Measurements from ENCODE around the gene RALGAPA1.
"Not testable (repeated sequence)": the region's sequence is repeated elsewhere in the genome, so short reads cannot be mapped to it uniquely, and the experiment has no call there.

RALGAPA1 gene

DNA sequence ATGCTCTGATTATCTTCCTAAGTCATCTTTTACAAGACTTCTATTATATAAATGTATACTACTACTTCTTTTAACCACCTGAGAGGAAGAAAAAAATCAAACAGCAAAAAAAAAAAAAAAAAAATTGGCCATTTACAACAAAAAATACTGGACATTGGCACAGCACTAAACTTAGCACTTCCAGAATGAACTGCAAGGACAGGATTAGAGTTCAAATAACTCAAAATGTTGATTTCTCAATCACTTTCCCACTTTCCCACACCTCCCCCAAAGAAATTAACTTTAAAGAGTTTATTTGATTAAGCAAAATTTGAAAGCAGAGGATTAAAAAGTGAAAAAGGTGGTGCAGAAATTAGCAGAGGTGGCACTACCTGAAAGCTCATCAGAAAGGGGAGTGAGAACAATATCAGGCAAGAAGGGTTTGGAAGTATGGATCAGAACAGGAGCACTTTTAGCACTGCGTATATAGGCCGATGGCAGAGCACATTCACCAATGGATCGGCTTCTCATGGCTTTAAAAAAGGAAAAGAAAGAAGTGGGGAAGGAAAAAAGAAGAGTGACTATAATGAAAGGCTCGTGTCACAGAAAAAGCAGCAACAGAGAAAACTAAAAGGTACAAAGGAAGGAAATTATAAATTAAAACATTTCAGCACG, 109.2 kb downstream of the RALGAPA1 start:
- DNase-seq (ENCODE audit: low spot score) = no peak

DNA sequence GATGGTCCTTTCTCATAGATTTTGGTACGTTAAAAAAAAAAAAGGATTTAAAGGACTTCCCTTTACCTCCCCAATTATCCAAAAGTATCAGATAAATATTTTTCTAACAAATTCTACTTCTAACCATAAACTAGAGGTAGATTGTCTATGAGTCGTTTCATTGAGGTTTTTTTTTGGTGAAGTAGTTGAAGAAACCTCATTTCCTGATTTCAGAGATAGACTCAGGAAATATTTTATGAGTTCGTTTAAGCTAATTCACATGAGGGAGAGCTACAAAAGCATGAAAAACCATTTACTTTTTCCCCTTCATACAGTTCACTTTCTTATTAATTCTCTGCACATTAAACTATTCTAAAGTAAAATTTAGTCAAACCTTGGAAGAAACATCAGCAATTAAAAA, 112.5 kb downstream of the RALGAPA1 start:
- DNase-seq (ENCODE audit: low spot score) = no peak

DNA sequence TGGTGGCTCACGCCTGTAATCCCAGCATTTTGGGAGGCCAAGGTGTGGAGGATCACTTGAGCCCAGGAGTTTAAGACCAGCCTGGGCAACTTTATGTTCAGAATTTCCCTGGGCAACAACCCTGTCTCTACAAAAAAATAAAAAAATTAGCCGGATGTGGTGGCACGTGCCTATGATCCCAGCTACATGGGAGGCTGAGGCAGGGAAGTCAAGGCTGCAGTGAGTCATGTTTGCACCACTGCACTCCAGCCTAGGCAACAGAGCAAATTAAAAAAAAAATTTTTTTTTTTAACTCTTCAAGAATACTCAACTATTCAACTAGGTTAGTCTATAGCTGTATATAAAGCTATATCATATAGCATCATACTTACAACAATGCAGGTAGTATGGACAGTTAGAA, 113.0 kb downstream of the RALGAPA1 start:
- no peak for DNase-seq (ENCODE audit: low spot score)

DNA sequence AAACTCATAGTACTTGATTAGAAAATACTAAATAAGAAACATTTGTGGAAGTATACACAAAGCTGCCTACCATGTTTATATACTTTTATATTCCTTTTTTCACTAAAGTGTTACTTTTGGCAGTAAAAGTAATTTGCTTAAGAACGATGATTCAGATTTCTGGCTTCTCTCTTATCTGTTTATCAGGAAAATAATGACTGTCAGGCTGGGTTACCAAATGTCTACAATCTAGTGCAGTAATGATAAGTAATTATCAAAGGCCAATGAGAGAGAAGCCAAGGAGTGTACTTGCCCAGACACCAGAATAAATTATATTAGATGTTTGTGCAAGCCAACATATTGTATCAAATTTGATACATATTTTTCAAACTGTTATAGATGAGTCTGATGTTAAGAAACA, 113.4 kb downstream of the RALGAPA1 start:
- no peak for DNase-seq (ENCODE audit: low spot score)

DNA sequence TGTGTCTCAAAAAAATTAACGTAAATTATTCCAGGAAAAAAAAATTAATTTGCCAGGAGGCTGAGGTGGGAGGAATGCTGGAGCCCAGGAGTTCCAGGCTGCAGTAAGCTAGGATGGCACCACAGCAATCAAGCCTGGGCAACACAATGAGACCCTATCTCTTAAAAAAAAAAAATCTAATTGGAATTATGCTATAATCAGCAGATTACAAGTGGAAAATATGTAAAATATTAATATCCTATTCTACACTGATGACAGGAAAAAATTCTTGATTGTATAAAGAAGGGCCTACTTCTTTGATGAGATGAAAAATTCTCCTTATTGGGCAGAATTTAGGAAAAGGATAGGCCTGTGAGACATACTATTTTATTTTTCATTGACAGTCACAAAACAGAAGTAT, 114.0 kb downstream of the RALGAPA1 start:
- DNase-seq (ENCODE audit: low spot score) = no peak

DNA sequence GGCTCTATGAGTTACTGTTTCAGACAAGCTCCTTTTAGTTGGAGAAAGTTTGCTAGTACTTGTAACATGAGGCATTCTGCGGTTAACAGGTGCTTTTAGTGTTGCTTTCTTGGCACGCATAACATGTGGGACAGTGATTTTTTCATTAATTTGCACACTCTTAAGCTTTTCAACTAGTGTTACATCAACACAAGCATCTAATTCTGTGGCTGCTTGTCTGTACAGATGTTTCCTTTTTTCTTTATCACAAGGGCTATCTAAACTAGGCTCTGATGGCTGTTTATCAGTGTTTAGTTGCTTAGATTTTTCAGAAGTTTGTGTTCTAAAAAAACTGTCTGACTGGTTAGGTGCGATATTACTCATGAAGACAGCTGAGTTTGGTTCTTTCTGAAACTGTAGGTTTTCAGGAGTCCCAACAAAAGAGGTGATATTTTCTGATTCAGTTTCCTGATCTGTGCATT, 120.1 kb downstream of the RALGAPA1 start:
- no peak for DNase-seq (ENCODE audit: low spot score)

DNA sequence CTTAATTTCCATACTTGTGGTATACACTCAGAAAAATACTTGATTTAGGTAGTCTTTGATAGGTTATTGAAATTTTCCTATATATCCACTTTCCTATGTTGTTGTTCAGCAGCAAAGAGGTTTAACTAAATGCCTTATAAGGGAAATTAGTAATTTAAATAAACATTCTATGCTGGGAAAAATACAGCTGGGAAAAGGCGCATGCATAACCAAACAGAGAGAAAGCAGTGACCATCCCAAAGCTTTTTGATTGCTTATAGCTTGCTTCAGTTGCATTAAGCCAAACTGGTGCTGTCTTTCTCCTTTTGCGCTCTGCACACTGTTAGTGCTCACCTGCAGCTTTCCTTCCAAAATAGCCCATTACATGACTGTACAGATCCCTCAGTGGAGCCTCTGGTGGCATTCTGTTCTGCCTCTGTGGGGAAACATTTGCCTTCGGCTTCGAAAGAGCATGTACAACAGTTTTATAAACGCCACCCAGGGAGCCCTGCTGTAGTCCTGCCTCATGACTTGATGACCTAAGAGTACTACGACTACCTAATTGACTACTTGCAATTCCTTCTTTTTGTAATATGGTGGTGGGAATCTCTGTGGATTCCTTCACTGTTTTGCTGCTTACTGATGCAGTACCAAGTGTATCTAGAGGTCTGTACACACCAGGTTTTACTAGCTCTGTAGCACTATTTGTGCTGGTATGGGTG, 120.8 kb downstream of the RALGAPA1 start:
- no peak for DNase-seq (ENCODE audit: low spot score)

DNA sequence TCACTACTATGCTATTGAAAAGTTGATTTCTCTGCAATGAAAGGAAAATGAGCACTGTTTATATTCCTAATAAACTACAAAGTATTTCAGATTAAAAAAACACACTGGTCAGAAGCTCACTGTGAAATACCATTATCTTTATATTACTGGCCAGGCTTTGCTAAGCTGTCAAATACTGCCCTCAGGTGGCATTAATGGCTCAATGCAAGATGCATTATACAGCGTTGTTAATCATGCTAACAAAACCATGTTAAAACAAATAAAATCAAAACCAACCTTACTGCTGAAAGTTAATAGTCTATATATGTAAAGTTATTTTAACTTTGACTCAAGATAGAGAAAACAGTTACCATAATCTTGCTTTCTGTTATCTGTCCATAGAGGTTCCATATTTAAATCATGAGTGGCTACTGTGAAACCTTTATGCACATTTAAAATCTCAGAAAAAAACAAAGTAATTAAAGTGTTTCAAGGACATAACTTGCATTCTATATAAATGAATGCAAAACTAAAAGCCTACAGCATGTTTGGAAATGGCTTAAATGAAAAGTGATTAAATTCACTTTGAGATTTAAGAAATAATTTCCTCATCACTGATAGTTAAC, 121.7 kb downstream of the RALGAPA1 start:
- peak; percentile 6 for DNase-seq (ENCODE audit: low spot score)

DNA sequence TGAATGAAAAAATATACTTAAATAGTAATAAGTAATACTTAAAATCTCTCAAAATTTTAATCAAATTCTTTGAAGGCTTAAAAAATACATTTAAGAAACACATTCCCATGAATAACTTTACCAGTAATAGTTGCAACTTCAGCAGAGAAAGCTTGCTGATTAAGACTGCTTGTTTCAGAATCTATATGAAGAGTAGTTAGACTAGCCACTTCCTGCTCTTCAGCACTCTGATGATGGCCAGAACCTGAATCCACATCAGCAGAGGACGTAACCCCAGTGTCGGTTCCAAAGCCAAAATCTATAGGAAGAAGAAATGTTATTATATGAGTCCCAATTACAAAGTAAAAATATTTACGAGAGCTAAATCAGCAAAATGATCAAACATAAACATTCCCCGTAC, 125.4 kb downstream of the RALGAPA1 start:
- DNase-seq (ENCODE audit: low spot score) = not testable (repeated sequence)

DNA sequence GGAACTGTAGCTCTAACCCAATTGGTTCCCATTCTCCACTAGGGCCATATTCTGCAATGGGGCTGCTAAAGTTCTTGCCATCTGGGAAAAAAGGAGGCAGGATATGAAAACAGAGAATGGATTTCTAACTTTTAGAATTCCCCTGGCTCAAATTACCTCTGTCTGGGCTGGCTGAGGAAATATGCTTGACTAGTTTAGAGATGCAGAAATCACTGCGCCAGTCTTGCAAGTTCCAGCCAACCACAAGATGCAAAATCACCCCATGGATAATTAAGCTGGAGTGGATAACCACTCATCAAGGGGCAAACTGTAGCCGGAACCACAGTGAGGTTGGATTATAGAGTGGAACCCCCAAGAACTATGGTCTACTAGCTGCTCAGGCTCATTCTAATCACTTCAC, 126.3 kb downstream of the RALGAPA1 start:
- no peak for DNase-seq (ENCODE audit: low spot score)

DNA sequence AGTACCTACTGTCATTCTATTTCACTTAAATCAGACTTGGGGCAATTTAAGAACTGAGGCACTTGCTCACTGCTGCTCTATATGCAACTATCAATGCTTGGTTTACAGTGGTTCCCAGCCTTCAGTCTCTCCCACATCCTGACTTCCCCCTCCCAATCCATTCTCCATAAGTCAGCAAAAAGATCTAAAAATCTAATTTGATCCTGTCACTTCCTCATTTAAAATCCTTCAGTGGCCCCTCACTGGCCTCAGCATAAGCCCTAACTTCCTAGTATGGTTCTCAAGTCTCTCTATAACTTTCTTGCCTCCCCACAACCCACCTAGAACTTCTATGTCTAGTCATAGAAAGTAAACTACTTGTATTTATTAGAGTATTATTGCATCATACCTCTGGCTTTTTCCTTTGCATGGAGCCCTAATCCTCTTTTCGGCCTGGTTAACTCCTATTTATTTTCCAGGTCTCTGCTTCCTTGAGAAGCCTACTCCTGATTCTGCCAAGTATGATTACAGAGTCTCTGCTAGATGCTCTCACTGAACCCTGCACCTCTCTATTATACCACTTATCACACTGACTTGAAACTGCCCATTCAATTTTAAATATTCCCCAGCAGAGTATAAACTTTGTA, 130.6 kb downstream of the RALGAPA1 start:
- DNase-seq (ENCODE audit: low spot score) = no peak

DNA sequence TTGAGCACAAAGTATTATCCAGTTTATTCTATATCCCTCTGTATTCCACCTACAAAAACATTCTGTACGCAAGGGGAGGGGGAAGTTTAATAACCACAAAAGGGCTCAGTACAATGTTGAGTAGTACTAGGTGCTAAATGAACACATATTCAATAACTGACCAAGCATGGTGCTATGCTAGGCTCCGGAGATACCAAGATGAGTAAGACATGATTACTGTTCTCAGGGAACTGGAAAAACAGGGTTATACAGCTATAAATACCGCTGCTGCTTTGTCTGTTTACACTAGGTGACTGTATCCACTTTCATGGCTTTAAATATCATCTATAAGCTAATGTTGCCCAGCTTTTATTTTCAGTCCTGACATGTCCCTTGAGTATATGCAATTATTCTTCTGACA, 139.3 kb downstream of the RALGAPA1 start:
- peak; percentile 21 for DNase-seq (ENCODE audit: low spot score)

DNA sequence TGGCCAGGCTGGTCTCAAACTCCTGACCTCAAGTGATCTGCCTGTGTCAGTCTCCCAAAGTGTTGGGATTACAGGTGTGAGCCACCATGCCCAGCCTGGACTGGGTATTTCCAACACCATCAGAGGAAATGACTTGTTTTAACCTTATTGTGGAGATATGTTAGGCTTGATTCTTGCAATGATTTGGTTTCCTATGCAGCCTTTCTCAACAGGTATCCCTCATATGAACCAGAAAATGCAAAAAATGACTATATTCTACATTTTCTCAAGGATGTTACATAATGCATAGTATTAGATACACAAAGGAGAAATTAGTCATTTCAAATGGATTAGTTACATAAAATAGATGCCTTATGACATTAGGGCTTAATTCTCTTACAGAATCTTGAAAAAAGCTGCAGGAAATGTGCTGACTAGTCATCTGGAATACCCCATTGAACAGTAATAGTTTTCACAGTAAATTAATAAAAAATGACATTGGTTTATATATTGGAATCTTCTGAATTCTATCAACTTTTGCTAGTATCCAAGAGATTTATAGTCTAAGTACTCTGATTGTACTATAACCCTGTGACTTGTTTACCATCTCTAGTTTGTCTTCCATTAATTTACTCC, 142.6 kb downstream of the RALGAPA1 start:
- no peak for DNase-seq (ENCODE audit: low spot score)

DNA sequence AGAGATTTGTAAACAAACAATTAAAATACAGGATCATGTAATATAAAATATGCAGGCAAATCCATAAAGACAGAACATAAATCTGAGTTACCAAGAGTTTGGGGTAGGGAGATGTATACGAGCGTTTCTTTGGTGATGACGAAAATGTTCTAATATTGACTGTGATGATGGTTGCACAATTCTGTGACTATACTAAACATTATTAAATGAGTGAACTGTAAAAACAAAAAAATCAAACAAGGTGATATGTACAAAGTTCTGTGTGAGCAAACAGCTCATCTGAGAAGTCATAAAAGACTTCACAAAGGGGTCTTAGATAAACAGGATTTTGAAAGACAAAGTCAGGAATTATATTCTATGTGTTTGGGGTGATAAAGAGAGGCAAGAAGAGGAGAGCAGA, 147.2 kb downstream of the RALGAPA1 start:
- no peak for DNase-seq (ENCODE audit: low spot score)

DNA sequence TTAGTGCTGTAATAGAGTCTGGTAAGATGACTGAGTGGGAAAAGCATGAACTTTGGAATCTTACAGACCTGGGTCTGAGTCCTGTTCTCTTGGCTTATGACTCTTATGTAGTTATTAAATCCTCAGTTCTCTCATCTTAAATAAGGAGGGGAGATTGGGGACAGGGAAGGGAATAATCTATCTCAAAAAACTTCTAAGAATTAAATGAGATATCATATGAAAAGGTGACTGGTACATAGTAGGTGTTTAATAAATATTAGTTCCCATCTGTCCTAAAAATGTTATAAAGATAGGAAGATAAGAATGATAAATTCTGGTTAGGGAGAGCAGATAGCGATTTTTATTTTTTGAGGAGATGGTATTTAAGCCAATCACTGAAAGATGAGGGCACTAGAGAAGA, 156.1 kb downstream of the RALGAPA1 start:
- no peak for DNase-seq (ENCODE audit: low spot score)

DNA sequence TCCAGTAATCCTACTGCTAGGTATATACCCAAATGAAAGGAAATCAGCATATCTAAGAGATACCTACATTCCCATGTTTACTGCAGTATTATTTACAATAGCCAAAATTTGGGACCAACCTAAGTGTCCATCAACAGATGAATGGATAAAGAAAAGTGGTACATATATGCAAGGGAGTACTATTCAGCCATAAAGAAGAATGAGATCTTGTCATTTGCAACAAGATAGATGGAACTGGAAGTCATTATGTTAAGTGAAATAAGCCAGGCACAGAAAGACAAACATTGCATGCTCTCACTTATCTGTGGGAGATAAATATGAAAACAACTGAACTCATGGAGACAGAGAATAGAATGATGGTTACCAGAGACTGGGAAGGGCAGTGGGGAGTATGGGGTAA, 165.6 kb downstream of the RALGAPA1 start:
- no peak for DNase-seq (ENCODE audit: low spot score)

DNA sequence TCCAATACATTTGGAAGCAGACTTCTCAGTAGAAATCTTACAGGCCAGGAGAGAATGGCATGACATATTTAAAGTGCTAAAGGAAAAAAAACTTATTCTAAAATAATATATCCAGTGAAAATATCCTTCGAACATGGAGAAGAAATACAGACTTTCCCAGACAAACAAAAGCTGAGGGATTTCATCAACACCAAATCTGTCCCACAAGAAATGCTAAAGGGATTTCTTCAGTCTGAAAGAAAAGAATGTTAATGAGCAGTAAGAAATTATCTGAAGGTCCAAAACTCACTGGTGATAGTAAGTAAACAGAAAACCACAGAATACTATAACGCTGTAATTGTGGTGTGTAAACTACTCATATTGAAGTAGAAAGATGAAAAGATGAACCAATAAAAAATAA, 171.2 kb downstream of the RALGAPA1 start:
- DNase-seq (ENCODE audit: low spot score) = no peak

DNA sequence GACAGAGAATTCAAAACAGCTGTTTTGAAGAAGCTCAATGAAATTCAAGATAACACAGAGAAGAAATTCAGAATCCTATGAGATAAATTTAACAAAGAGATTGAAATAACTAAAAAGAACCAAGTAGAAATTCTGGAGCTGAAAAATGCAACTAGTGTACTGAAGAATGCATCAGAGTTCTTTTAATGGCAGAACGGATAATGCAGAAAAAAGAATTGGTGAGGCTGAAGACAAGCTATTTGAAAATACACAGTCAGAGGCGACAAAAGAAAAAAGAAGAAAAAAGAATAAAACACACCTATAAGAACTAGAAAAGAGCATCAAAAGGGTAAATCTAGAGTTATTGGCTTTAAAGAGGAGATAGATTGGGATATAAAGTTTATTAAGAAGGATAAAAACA, 171.8 kb downstream of the RALGAPA1 start:
- DNase-seq (ENCODE audit: low spot score) = no peak

DNA sequence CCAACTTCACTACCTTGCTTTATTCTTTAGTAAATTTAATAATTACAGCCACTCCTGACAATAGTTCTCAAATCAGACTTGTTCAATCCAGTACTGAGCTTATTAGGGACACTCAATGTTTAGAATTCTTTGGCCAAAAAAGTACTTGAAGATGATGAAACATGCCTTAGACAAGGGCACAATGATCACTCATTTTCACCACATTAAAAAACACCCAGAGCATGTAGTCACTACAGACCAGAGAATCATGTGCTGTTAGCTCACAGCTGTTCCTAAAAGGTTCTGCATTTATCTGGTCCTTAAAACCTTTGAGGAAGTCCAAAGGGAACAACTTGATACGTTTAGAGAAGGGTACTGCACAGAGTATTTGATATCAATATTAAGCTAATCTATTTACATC, 176.4 kb downstream of the RALGAPA1 start:
- no peak for DNase-seq (ENCODE audit: low spot score)

DNA sequence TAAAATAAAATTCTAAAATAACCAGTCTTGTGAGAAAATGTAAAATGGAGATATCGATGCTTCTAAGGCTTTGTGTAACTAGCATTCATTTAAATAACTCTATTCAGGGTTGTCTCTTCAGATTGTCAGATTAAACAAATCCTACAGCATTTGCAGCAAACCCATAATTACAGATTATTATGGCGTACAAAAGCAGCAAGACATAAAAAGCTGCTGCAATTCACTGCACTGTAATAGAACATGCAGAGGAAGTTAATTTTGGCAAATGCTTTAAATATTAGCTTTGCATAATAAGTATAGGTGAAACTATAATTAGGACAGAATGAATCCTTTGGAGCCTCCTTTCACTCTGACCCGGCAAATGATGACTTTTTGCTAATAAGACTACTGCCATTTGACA, 176.8 kb downstream of the RALGAPA1 start:
- DNase-seq (ENCODE audit: low spot score) = no peak

DNA sequence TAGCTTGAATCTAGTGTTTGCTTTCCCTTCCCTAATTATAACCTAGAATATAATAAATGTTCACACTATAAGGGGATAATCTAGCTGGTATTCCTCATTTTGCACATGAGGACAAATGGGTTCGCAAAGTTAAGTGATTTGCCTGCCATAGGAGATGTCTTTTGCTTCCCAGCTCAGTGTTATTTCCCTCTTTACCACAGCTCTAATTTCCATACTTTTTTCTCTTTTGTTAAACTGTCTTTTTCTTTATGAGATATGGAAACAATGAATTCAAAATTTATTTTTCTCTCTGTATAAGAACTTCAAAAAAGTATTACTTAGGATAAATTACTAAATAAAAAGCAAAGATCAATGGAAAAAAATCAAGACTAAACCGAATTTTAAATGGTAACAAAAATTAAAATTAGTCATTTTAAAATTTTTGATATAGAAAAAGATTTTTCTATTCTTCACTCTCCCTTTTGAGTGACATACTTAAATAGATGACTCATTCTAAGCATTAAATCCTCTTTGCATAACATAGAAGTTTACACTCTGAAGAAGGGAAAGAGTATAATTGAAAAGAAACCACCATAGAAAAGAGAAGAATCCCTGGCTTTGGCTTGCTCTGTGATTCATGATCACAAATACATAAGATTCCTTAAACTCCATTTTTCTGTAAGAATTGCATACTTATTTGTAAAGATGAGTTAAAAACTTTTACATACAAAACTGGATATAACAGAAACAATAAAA, 177.9 kb downstream of the RALGAPA1 start:
- no peak for DNase-seq (ENCODE audit: low spot score)

DNA sequence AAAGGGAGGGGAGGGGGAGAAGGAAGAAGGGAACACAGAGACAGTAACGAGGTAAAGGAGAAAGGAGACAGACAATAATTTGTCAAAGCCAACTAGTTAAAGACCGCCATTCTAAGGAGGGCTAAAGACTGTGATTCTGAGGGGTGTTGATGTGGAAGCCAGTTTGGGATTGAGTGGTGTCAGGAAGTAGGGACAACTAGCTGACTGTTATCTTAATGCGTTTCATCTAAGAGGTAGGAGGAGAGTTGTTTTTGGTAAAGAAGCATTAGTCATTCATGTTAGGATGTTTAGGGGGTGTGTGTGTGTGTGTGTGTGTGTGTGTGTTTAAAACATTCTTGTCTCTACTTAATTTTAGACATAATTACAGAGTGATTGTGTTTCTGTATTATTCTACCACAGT, 180.1 kb downstream of the RALGAPA1 start:
- no peak for DNase-seq (ENCODE audit: low spot score)
